Mesendoderm (in vitro differentiated cells): Measurements from ENCODE around the gene ANO6.

Experiments
- DNase-seq: peaks from one replicate; pipeline ENCODE4 v3.0.0; 2013
- H2AK5ac ChIP-seq: 2 replicates; pipeline ENCODE4 v1.6.1; 2013; ENCODE audit warnings: low read length, inconsistent platforms
- H2BK120ac ChIP-seq: 2 replicates; pipeline ENCODE4 v1.6.1; 2013; ENCODE audit warnings: low read depth, mild to moderate bottlenecking, low read length, moderate library complexity, mixed read lengths
- H2BK15ac ChIP-seq: replicated peaks from 2 replicates; pipeline ENCODE4 v1.6.1; 2013; ENCODE audit warnings: low read depth, mild to moderate bottlenecking, moderate library complexity
- H2BK5ac ChIP-seq: 2 replicates; pipeline ENCODE4 v1.6.1; 2013; ENCODE audit warnings: low read length, inconsistent platforms
- H3K18ac ChIP-seq: 2 replicates; pipeline ENCODE4 v1.6.1; 2013; ENCODE audit warnings: mild to moderate bottlenecking, low read length, mixed read lengths
- H3K23ac ChIP-seq: one replicate; pipeline ENCODE4 v1.6.1; 2013; ENCODE audit warnings: low read length
- H3K27ac ChIP-seq: 2 replicates; pipeline ENCODE4 v1.5.1; 2013; ENCODE audit warnings: low read depth, mild to moderate bottlenecking, inconsistent platforms, low read length, moderate library complexity
- H3K27me3 ChIP-seq: 2 replicates; pipeline ENCODE4 v1.6.1; 2013; ENCODE audit warnings: low read length, control low read depth, mild to moderate bottlenecking, inconsistent platforms; ENCODE audit not compliant: insufficient read depth, poor library complexity
- H3K36me3 ChIP-seq: 2 replicates; pipeline ENCODE4 v1.6.1; 2013; ENCODE audit warnings: low read length, inconsistent platforms; ENCODE audit not compliant: control insufficient read depth, insufficient read depth
- H3K4ac ChIP-seq: one replicate; pipeline ENCODE4 v1.6.1; 2013; ENCODE audit warnings: low read depth, mild to moderate bottlenecking, low read length, moderate library complexity
- H3K4me1 ChIP-seq: 2 replicates; pipeline ENCODE4 v1.6.1; 2013; ENCODE audit warnings: low read depth, low read length, inconsistent platforms; ENCODE audit not compliant: control insufficient read depth
- H3K4me2 ChIP-seq: 2 replicates; pipeline ENCODE4 v1.6.1; 2013; ENCODE audit warnings: low read length
- H3K4me3 ChIP-seq: 2 replicates; pipeline ENCODE4 v1.5.1; 2013; ENCODE audit warnings: mild to moderate bottlenecking, low read length
- H3K56ac ChIP-seq: one replicate; pipeline ENCODE4 v1.6.1; 2013; ENCODE audit warnings: low read length
- H3K79me1 ChIP-seq: 2 replicates; pipeline ENCODE4 v1.6.1; 2013; ENCODE audit warnings: low read length, inconsistent platforms
- H3K79me2 ChIP-seq: 2 replicates; pipeline ENCODE4 v1.6.1; 2013; ENCODE audit warnings: mild to moderate bottlenecking, low read length; ENCODE audit not compliant: control insufficient read depth, insufficient read depth
- H3K9ac ChIP-seq: 2 replicates; pipeline ENCODE4 v1.6.1; 2013; ENCODE audit warnings: low read length, inconsistent platforms
- H4K5ac ChIP-seq: one replicate; pipeline ENCODE4 v1.6.1; 2013; ENCODE audit warnings: low read length
- H4K8ac ChIP-seq: one replicate; pipeline ENCODE4 v1.6.1; 2013; ENCODE audit warnings: low read depth, mild to moderate bottlenecking, control low read depth, low read length, moderate library complexity
- WGBS: extraction: QIAGEN DNeasy Blood & Tissue Kit; methylation state at CpG from one replicate; pipeline ENCODE4 v1.1.7; 2013; ENCODE audit warnings: low lambda C conversion rate, missing lambda C conversion rate; ENCODE audit not compliant: insufficient coverage; ENCODE audit errors: extremely low coverage; 5-methylcytosine and 5-hydroxymethylcytosine counted together

Gene ANO6

DNA sequence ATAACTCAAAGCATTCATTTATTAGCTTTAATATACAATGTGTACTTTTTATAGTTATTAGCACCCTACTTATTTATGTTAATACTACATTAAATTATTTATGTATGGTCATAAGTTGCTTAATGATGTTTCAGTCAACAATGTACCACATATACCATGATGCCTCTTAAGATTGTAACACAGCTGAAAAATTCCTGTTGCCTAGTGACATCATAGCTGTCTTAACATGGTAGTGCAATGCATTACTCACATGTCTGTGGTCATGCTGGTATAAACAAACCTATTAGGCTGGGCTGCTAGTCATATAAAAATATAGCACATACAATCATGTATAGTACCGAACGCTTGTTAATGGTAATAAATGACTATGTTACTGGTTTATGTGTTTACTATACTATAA lies 120.4 kb downstream of the ANO6 start:
- no peak for DNase-seq
- H2BK5ac ChIP-seq: no peak overlapping the region
- WGBS: no CpG with 5 or more reads among the region's 2 CpGs
- H3K9ac ChIP-seq: no peak overlapping the region
- H3K79me2 ChIP-seq: no peaks in the 10 kb centered on the region
- no peaks in the 10 kb centered on the region for H3K36me3 ChIP-seq
- H3K23ac ChIP-seq: no peak overlapping the region
- H3K27ac ChIP-seq: no peak overlapping the region
- H3K18ac ChIP-seq: no peak overlapping the region
- H2BK15ac ChIP-seq: no peak overlapping the region
- H4K5ac ChIP-seq: no peak overlapping the region
- H3K4me3 ChIP-seq: no peak overlapping the region
- no peak overlapping the region for H4K8ac ChIP-seq
- no peaks in the 10 kb centered on the region for H3K4me1 ChIP-seq
- no peak overlapping the region for H3K56ac ChIP-seq
- no peak overlapping the region for H3K4ac ChIP-seq
- no peaks in the 10 kb centered on the region for H3K27me3 ChIP-seq
- no peaks in the 10 kb centered on the region for H3K79me1 ChIP-seq
- H2BK120ac ChIP-seq: no peak overlapping the region
- H3K4me2 ChIP-seq: no peak overlapping the region
- H2AK5ac ChIP-seq: no peak overlapping the region

DNA sequence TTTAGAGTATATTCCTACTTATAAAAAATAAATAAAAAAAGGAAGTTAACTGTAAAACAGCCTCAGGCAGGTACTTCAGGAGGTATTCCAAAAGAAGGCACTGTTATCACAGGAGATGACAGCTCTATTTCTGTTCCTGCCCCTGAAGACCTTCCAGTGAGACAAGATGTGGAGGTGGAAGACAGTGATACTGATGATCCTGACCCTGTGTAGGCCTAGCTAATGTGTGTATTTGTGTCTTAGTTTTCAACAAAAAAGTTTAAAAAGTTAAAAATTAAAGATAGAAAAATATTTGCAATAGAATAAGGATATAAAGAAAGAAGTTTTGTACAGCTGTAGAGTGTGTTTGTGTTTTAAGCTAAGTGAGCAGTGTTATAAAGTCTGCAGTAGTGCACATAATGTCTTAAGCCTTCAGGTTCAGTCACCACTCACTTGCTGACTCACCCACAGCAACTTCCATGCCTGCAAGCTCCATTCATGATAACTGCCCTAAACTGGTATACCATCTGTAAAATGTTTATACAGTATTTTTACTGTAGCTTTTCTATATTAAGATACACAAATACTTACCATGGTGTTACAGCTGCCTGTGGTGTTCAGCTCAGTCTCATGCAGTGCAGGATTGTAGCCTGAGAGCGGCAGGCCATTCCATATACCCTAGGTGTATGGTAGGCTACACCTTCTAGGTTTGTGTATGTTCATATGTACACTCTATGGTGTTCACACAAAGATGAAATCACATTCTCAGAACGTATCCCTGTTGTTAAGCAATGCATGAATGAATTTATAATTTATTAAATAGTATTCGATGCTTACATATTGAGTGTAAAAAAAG lies 121.1 kb downstream of the ANO6 start:
- DNase-seq: no peak
- WGBS: 100% methylated on average over 1 of the region's 3 CpGs
- no peak overlapping the region for H3K4me3 ChIP-seq

DNA sequence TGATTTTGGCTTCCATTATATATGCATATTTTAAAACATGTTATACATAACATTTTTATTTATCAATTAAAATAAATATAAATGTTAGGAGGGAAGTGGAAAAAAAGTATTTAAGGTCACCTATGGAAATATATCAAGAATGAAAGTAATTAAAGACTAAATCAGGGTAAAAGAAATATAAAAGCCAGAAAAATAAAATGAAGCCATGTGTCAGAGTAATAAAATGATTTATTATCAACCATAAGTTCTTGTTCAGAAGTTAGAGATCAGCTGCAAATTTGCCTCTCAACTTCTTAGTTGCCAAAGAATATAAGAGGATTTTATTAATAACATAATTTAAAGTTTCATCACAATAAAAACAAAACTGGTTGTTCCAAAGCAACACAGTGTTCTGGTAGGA lies 121.9 kb downstream of the ANO6 start:
- H2BK120ac ChIP-seq: no peak overlapping the region
- H3K27ac ChIP-seq: no peak overlapping the region
- H3K4me3 ChIP-seq: no peak overlapping the region
- H4K8ac ChIP-seq: no peak overlapping the region
- no peaks in the 10 kb centered on the region for H3K79me2 ChIP-seq
- no peak overlapping the region for H3K23ac ChIP-seq
- H3K79me1 ChIP-seq: no peaks in the 10 kb centered on the region
- H2AK5ac ChIP-seq: no peak overlapping the region
- no peaks in the 10 kb centered on the region for H3K27me3 ChIP-seq
- H3K56ac ChIP-seq: no peak overlapping the region
- H3K4ac ChIP-seq: no peak overlapping the region
- H2BK15ac ChIP-seq: no peak overlapping the region
- H3K9ac ChIP-seq: no peak overlapping the region
- H3K4me1 ChIP-seq: no peaks in the 10 kb centered on the region
- DNase-seq: no peak
- no peak overlapping the region for H3K4me2 ChIP-seq
- no peak overlapping the region for H4K5ac ChIP-seq
- no peaks in the 10 kb centered on the region for H3K36me3 ChIP-seq
- H3K18ac ChIP-seq: no peak overlapping the region
- no peak overlapping the region for H2BK5ac ChIP-seq

More for the DNA sequence above, 121.1 kb downstream of the ANO6 start:
- Histone ChIP-seq H3K4me2 (no peak overlapping the region), H3K18ac (no peak overlapping the region), H3K79me1 (no peaks in the 10 kb centered on the region), H2BK120ac (no peak overlapping the region), H3K56ac (no peak overlapping the region), H3K4me1 (no peaks in the 10 kb centered on the region), H3K36me3 (no peaks in the 10 kb centered on the region), H2BK15ac (no peak overlapping the region), H3K27me3 (no peaks in the 10 kb centered on the region), H2BK5ac (no peak overlapping the region), H3K23ac (no peak overlapping the region), H2AK5ac (no peak overlapping the region), H4K5ac (no peak overlapping the region), H3K79me2 (no peaks in the 10 kb centered on the region), H3K4ac (no peak overlapping the region), H3K27ac (no peak overlapping the region), H3K9ac (no peak overlapping the region), H4K8ac (no peak overlapping the region)

DNA sequence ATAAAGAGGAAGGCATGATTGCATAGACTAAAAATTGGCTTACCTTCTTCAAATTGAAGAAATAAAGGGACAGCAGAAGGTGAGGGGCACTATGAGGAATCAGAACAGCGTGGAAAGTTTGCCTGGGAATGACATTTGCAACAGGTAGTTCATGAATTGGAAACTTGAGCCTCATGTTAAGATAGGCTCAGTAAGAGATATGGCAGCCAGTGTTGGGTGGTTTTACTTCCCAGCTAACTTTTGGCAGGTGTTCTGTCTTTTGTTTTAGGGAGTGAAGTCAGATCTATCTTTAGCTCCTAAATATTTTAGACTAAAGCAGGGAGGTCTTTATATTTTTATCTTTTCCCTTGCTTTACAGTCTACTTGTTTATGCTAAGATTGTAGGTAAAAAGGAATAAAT lies 122.4 kb downstream of the ANO6 start:
- Histone ChIP-seq H2BK120ac (no peak overlapping the region), H2AK5ac (no peak overlapping the region), H3K79me2 (no peaks in the 10 kb centered on the region), H3K18ac (no peak overlapping the region), H3K4me2 (no peak overlapping the region), H3K56ac (no peak overlapping the region), H3K23ac (no peak overlapping the region), H4K5ac (no peak overlapping the region), H2BK15ac (no peak overlapping the region), H3K4me1 (no peaks in the 10 kb centered on the region), H3K9ac (no peak overlapping the region), H3K4ac (no peak overlapping the region), H3K4me3 (no peak overlapping the region), H3K27ac (no peak overlapping the region), H4K8ac (no peak overlapping the region), H3K27me3 (no peaks in the 10 kb centered on the region), H2BK5ac (no peak overlapping the region), H3K79me1 (no peaks in the 10 kb centered on the region), H3K36me3 (no peaks in the 10 kb centered on the region)
- no CpG with 5 or more reads among the region's 1 CpG for WGBS
- no peak for DNase-seq

DNA sequence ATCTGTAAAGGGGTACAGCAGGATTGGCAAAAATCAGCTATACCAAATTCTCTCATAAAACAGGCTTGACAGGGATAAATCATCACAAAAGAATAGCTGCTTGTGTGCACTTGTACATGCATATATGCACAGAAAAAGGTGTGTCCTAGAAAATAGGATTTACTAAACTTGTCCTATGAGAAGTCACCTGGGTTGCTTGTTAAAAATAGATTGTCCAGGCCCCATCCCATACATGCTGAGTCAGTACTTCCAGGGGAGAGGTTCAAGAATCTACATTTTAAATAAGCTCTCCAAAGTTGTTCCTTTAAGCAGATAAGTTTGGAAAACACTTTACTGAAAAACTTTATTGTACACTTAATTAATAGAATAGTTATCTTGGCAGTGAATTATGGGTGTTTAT lies 123.1 kb downstream of the ANO6 start:
- no peak overlapping the region for H3K4ac ChIP-seq
- H2BK120ac ChIP-seq: no peak overlapping the region
- no peak overlapping the region for H3K9ac ChIP-seq
- H2BK5ac ChIP-seq: no peak overlapping the region
- H3K36me3 ChIP-seq: no peaks in the 10 kb centered on the region
- H3K79me1 ChIP-seq: no peaks in the 10 kb centered on the region
- H3K56ac ChIP-seq: no peak overlapping the region
- H3K4me2 ChIP-seq: no peak overlapping the region
- H4K8ac ChIP-seq: no peak overlapping the region
- H3K4me3 ChIP-seq: no peak overlapping the region
- no peaks in the 10 kb centered on the region for H3K4me1 ChIP-seq
- no peak overlapping the region for H2BK15ac ChIP-seq
- no peak overlapping the region for H3K27ac ChIP-seq
- H3K18ac ChIP-seq: no peak overlapping the region
- no peak overlapping the region for H4K5ac ChIP-seq
- H3K27me3 ChIP-seq: no peaks in the 10 kb centered on the region
- no peak for DNase-seq
- H3K23ac ChIP-seq: no peak overlapping the region
- H3K79me2 ChIP-seq: no peaks in the 10 kb centered on the region
- H2AK5ac ChIP-seq: no peak overlapping the region

DNA sequence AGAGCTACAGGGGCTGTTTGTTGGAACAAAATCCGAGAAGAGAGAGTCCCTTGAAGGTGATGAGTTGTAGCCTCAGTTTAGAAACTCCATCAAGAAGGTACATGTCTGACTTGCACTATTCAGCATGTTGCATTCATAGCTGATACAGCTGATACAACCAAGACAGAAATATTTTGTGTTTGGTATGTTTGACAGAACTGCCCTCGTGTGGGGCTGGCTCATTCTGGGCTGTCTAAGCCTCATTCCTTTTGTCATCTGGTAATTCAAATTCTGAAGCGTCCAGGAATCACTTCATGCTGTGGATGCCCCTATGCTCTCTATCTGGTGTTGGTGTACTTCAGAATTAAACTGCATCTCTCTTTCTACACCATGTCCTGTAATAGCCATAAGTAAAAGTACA lies 126.3 kb downstream of the ANO6 start:
- no peak overlapping the region for H2BK120ac ChIP-seq
- H3K79me2 ChIP-seq: no peaks in the 10 kb centered on the region
- H2BK5ac ChIP-seq: no peak overlapping the region
- H2AK5ac ChIP-seq: no peak overlapping the region
- no peaks in the 10 kb centered on the region for H3K79me1 ChIP-seq
- H3K18ac ChIP-seq: no peak overlapping the region
- no peak overlapping the region for H3K27ac ChIP-seq
- H3K9ac ChIP-seq: no peak overlapping the region
- no peak overlapping the region for H4K5ac ChIP-seq
- no peak for DNase-seq
- no peak overlapping the region for H3K4me2 ChIP-seq
- no peaks in the 10 kb centered on the region for H3K27me3 ChIP-seq
- H3K4me1 ChIP-seq: no peaks in the 10 kb centered on the region
- WGBS: no CpG with 5 or more reads among the region's 3 CpGs
- H4K8ac ChIP-seq: no peak overlapping the region
- no peak overlapping the region for H3K23ac ChIP-seq
- H3K4ac ChIP-seq: no peak overlapping the region
- H3K36me3 ChIP-seq: no peaks in the 10 kb centered on the region
- H3K4me3 ChIP-seq: no peak overlapping the region
- H3K56ac ChIP-seq: no peak overlapping the region
- H2BK15ac ChIP-seq: no peak overlapping the region
